ENCODE results near the gene PAX6.

PAX6 gene

DNA sequence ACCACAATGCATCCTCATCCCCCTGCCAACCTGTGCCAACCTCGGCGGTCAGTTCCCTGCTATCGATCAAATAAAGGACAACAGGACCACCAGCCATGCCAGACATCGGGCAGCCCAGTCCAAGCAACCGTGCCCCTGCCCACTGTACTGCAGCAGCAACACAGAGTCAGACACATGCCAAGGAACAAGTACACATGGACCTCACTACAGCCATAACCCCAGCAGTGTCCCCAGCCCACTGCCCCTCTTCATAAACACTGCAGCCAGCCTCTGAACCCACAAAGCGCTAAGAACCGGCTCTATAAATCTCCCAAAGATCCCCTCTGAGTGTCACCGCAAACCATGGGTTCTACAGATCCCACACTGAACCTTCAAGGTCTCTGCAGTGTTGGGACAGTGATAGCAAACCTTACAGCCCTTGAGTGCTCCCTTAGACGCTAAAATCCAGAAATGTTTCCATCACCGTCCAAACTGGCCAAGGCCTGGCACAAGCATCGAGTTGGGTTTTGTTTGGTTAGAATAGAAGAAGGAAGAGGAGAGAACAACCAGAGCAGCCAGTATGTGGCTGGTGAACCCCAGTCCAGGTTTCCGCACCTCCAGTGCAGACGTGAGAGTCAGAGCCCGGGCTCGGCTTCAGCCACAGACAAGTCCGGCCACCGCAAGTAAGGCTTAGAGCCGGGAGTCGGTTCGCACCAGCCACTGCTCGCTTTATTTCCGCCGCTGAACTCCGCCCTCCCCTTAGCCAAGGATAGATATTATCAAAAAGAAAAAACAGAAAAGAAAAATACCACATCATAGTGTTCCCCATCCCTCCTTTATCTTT is 7.9 kb downstream of the PAX6 start:
- no peak overlapping the region for H3K27ac ChIP-seq (replicated peaks)
- TF ChIP-seq, protein P1, sequence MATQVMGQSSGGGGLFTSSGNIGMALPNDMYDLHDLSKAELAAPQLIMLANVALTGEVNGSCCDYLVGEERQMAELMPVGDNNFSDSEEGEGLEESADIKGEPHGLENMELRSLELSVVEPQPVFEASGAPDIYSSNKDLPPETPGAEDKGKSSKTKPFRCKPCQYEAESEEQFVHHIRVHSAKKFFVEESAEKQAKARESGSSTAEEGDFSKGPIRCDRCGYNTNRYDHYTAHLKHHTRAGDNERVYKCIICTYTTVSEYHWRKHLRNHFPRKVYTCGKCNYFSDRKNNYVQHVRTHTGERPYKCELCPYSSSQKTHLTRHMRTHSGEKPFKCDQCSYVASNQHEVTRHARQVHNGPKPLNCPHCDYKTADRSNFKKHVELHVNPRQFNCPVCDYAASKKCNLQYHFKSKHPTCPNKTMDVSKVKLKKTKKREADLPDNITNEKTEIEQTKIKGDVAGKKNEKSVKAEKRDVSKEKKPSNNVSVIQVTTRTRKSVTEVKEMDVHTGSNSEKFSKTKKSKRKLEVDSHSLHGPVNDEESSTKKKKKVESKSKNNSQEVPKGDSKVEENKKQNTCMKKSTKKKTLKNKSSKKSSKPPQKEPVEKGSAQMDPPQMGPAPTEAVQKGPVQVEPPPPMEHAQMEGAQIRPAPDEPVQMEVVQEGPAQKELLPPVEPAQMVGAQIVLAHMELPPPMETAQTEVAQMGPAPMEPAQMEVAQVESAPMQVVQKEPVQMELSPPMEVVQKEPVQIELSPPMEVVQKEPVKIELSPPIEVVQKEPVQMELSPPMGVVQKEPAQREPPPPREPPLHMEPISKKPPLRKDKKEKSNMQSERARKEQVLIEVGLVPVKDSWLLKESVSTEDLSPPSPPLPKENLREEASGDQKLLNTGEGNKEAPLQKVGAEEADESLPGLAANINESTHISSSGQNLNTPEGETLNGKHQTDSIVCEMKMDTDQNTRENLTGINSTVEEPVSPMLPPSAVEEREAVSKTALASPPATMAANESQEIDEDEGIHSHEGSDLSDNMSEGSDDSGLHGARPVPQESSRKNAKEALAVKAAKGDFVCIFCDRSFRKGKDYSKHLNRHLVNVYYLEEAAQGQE (IDR thresholded peaks at IDR 0.05; ENCODE audit: insufficient replicate concordance, low read depth) = no peak
- TF ChIP-seq POLR2AphosphoS5 (IDR thresholded peaks at IDR 0.05; ENCODE audit: low read depth) = no peak
- TF ChIP-seq GABPA (IDR thresholded peaks at IDR 0.05; ENCODE audit: low read depth) = no peak
- no peak for TF ChIP-seq CTCF (IDR thresholded peaks at IDR 0.05; ENCODE audit: insufficient read depth, low read length)
- TF ChIP-seq SPI1 (IDR thresholded peaks at IDR 0.05; ENCODE audit: borderline replicate concordance, low read depth) = no peak
- no peak for DNase-seq (ENCODE audit: low read depth in 1 of 2, low spot score in 1 of 2)
- no peak overlapping the region for H3K4me3 ChIP-seq (replicated peaks; ENCODE audit: insufficient read depth, low read length)
- peaks cover 89% of the 10 kb centered on the region for H3K27me3 ChIP-seq (ENCODE audit: insufficient read depth, poor library complexity, severe bottlenecking)

DNA sequence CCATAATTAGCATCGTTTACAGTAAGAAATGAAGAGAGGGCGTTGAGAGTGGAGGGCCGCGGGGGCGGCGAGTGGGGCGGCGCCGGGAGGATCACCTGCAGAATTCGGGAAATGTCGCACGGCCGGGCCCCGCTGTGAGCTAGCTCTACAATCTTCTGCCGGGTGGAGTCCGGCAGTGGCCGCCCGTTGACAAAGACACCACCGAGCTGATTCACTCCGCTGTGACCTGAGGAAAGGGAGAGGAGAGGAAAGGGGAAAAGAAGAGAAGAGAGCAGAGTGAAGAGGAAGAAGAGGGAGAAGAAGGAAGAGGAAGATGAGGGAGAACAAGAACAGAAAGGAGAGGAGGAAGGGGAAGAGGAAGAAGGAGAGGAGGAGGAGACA is 8.5 kb downstream of the PAX6 start:
- TF ChIP-seq POLR2AphosphoS5 (IDR thresholded peaks at IDR 0.05; ENCODE audit: low read depth) (no peak), SPI1 (IDR thresholded peaks at IDR 0.05; ENCODE audit: borderline replicate concordance, low read depth) (no peak), CTCF (IDR thresholded peaks at IDR 0.05; ENCODE audit: insufficient read depth, low read length) (no peak)
- TF ChIP-seq, protein P1 (IDR thresholded peaks at IDR 0.05; ENCODE audit: insufficient replicate concordance, low read depth) = no peak
- Histone ChIP-seq H3K4me3 (replicated peaks; ENCODE audit: insufficient read depth, low read length) (no peak overlapping the region), H3K27me3 (ENCODE audit: insufficient read depth, poor library complexity, severe bottlenecking) (peaks cover 89% of the 10 kb centered on the region), H3K27ac (replicated peaks) (no peak overlapping the region)
- no peak for DNase-seq (ENCODE audit: low read depth in 1 of 2, low spot score in 1 of 2)

- Histone ChIP-seq H3K4me3 (replicated peaks; ENCODE audit: insufficient read depth, low read length) (no peak overlapping the region), H3K27me3 (ENCODE audit: insufficient read depth, poor library complexity, severe bottlenecking) (peaks cover 89% of the 10 kb centered on the region), H3K27ac (replicated peaks) (no peak overlapping the region)
- DNase-seq (ENCODE audit: low read depth in 1 of 2, low spot score in 1 of 2) = no peak
- TF ChIP-seq POLR2AphosphoS5 (IDR thresholded peaks at IDR 0.05; ENCODE audit: low read depth) (no peak), SPI1 (IDR thresholded peaks at IDR 0.05; ENCODE audit: borderline replicate concordance, low read depth) (no peak), GABPA (IDR thresholded peaks at IDR 0.05; ENCODE audit: low read depth) (no peak), CTCF (IDR thresholded peaks at IDR 0.05; ENCODE audit: insufficient read depth, low read length) (no peak)
- TF ChIP-seq, protein P1 (IDR thresholded peaks at IDR 0.05; ENCODE audit: insufficient replicate concordance, low read depth) = no peak
These were observed 9.0 kb downstream of the PAX6 start for GRCh38 chr11:31802000-31802551.

Data from HL-60 (cell line).